ENCODE results near the gene ICAM1. TPM values are rescaled to one million over a fixed set of nuclear protein-coding genes. Genes with fewer than 3 reads are reported as not detected.

The ICAM1 gene
- total RNA-seq, 1 donor from 2014 or later, result 8.6 TPM

DNA sequence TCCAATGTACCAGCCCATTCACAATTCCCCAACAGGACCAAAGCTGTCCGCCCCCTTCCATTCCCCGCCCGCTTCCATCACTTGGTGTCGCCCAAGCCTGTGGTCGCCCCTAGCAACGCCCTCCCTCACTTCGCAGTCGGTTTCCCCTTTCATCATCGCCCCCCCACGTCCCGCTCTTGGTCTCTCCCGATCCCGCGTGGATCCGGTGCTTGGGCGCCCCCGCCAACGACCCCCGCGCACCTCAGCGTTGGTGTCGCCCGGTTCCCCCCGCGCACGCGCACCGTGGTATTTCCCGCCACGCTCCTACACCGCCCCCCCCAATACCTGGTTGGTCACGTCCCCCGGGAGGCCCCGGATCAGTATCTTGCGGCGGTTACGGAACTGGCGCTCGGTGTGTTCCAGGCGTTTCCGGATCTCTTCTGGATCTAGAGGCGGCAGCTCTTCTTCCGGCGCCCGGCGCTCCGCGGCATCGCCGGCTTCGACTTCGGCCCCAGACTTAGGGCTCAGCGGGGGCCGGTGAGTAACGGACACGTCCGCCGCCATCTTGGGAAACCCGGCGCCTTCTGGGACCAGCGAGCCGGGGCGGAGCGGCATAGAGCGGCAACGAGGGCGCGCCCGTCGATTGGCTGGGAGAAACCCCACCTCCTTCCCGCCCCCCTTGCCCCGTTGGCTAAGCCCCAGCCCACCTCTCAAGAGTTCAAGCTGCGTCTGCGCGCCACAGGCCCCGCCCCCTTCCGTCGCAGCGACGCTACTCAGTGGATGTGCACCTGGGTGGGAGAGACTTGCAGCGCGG lies 62.2 kb downstream of the ICAM1 start, which contains the start of gene RAVER1:
Gene RAVER1, minus strand, starts transcription at position 565 of the 793 bp plus-strand sequence. Its CDS starts 22 bp downstream, at position 543.
- DNase-seq (ENCODE audit: missing footprints), result peak; percentile 99
- intact Hi-C loops (cut with DNase I), result loop anchor here (1.0 to 2.0 kb wide), 3 partner anchors 20 to 62 kb away; partner anchors contain the start of genes ICAM1 and TYK2
- ATAC-seq, result peak; percentile 94

DNA sequence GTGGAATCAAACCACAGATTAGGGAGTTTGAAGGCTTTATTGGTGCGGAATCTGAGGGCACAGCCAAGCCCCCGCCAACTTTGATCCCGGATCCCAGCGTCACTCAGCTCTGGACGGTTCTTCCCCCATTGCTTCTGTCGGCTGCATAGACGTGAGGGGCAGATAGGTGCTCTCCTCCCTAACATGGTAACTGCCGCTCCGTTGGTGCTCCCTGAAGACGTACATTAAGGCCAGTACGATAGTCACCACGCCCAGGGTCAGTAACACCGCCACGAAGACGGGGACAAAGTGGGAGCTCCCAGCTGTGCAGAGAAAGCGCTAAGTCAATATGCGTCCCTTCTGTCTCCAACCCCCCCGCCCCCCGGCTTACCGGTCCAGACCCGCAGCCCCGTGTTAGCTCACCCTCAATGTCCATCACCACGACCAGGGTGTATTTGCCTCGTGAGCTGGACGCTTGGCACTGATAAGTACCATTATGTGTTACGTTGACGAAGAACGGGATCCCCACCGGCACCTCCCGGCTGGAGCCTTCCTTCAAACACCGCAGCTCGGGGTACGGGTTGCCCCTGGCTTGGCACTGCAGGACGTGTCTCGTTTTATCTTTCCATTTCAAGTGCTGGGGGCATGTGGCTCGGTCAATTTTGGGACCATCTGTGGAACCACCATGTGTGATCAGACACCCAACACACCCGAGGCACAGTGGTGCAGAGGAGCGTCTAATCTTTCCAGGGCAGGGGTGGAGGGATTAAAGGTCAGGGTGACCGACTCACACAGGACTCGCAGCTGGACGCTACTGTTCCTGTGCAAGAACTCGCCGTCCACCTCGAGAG lies 63.1 kb downstream of the ICAM1 start:
- no peak for ATAC-seq
- peak; percentile 61 for DNase-seq (ENCODE audit: missing footprints)

DNA sequence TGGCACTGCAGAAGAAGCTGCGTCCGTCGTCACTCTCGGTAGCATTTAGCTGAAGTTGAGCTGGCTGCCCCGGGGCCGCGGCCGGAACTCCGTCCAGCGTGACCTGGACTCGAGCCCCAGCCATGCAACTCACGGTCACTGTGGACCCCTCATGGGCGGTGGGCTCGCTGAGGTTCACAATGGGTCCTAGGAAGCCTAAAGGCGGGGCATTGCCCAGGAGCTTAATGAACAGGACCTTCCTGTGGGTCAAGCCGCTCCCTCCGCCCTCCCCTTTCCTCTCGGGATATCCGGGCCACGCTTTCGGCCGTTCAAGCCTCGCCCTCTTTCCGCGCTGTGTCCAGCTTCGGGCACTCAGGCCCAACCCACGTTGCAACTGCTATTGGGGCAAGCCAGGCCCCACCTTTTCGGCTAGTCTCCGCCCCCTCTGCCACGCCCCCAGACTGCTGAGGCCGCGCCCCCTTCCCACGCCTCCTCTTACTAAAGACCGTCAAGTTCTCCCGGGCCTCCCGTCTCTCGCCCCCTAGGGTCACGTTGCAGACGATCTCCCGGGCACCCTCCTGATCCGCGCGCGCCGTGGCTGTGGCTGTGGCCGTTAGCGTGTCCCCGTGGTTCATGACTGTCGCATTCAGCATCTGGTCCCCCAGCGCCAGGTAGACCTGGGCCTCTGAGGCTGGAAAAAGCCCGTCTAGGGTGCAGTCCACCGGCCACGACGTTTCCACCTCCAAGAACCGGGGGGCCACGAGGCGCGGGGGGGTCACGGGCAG lies 63.9 kb downstream of the ICAM1 start:
- ATAC-seq, result peak; percentile 93
- intact Hi-C loops (cut with DNase I), result no loop called here

More for the DNA sequence above, 63.1 kb downstream of the ICAM1 start:
- intact Hi-C loops (cut with DNase I), result loop anchor here (1.0 to 2.0 kb wide), 3 partner anchors 19 to 63 kb away; partner anchors contain the start of genes ICAM1 and TYK2

DNA sequence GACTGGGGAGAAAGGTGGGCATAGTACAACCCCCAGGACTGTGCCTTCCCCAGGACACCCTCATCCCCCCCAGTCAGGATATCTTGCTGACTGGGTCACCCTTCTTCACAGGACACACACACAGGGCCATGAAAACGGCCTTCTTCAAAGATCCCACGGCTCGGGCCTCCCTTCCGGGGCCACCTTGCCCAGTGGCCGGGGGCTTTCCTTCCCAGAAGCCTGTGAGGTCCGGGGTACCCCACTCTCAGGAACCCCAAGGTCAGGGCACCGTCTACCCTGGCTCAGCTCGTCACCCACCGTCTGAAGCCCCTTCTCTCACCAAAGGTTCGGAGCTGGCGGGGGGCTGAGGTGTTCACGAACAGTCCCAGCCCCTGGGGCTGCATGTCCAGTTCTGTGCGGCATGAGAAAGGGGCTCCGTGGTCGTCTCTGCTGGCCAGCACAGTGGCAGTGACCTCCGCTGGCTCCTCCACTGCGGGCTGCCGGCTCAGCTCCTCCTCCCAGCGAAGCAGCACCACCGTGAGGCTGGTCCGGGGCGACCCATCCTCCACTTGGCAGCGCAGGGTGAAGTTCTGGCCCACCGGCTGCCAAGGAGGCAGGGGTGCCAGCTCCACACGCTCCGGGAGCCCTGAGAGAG lies 64.5 kb downstream of the ICAM1 start:
- ATAC-seq (peak; percentile 8), DNase-seq (ENCODE audit: missing footprints) (peak; percentile 62)
- intact Hi-C loops (cut with DNase I), result no loop called here

More for the DNA sequence above, 63.9 kb downstream of the ICAM1 start:
- DNase-seq (ENCODE audit: missing footprints), result peak; percentile 95

Small RNA genes lying within 50 kb of the gene (microRNA-seq; reads per million reads assigned to microRNA genes)
- gene MIR4322, result not detected

Other genes with a start within 250 kb of the ICAM1 start
- 9.7 TPM for gene SHFL, start 184.8 kb upstream of the ICAM1 start, total RNA-seq
- gene ANGPTL6, start 168.4 kb upstream of the ICAM1 start, total RNA-seq, result not detected
- 27.0 TPM for gene PPAN, start 164.8 kb upstream of the ICAM1 start, total RNA-seq
- gene P2RY11, start 159.4 kb upstream of the ICAM1 start, total RNA-seq, result 4.5 TPM
- 167 TPM for gene EIF3G, start 151.2 kb upstream of the ICAM1 start, total RNA-seq
- 26.0 TPM for gene DNMT1, start 76.2 kb upstream of the ICAM1 start, total RNA-seq
- gene S1PR2, start 39.8 kb upstream of the ICAM1 start, total RNA-seq, result 8.4 TPM
- gene MRPL4, start 18.9 kb upstream of the ICAM1 start, total RNA-seq, result 70.1 TPM
- gene ICAM4, start 15.8 kb downstream of the ICAM1 start, total RNA-seq, result 0.30 TPM
- 0.38 TPM for gene ICAM5, start 18.8 kb downstream of the ICAM1 start, total RNA-seq
- 0.65 TPM for gene ZGLP1, start 38.7 kb downstream of the ICAM1 start, total RNA-seq
- 20.1 TPM for gene FDX2, start 44.9 kb downstream of the ICAM1 start, total RNA-seq
- 10.1 TPM for gene RAVER1, start 62.4 kb downstream of the ICAM1 start, total RNA-seq
- 36.7 TPM for gene ICAM3, start 68.5 kb downstream of the ICAM1 start, total RNA-seq
- 67.1 TPM for gene TYK2, start 109.5 kb downstream of the ICAM1 start, total RNA-seq
- gene CDC37, start 132.4 kb downstream of the ICAM1 start, total RNA-seq, result 155 TPM
- 37.0 TPM for gene PDE4A, start 149.4 kb downstream of the ICAM1 start, total RNA-seq
- gene KEAP1, start 232.2 kb downstream of the ICAM1 start, total RNA-seq, result 82.8 TPM
- 0.27 TPM for gene S1PR5, start 246.3 kb downstream of the ICAM1 start, total RNA-seq

All from Right ventricle myocardium inferior (tissue), 1 donor.